ENCODE results near the gene MAEA. TPM values are rescaled to one million over a fixed set of nuclear protein-coding genes. Genes with fewer than 3 reads are reported as not detected.

The MAEA gene
- total RNA-seq, 1 donor from 2014 or later: 61.3 TPM

DNA sequence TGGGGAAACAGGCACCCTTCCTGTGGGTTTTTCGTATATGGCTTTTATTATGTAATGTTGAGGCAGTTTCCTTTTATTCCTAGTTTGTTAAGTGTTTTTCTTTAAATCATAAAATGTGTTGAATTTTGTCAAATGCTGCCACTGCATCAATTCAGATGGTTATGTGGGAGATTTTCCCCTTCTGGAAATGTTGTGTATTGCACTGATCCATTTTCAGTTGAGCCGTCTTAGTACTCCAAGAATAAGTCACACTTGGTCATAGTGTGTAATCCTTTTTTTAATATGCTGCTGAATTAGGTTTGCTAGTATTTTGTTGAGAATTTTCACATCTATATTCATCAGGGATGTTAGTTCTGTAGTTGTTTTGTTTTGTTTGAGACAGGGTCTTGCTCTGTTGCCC, 31.2 kb upstream of the MAEA start:
- Mint-ChIP-seq H3K4me1 (peaks cover 21% of the 10 kb centered on the region), H3K9me3 (peaks cover 18% of the 10 kb centered on the region)

DNA sequence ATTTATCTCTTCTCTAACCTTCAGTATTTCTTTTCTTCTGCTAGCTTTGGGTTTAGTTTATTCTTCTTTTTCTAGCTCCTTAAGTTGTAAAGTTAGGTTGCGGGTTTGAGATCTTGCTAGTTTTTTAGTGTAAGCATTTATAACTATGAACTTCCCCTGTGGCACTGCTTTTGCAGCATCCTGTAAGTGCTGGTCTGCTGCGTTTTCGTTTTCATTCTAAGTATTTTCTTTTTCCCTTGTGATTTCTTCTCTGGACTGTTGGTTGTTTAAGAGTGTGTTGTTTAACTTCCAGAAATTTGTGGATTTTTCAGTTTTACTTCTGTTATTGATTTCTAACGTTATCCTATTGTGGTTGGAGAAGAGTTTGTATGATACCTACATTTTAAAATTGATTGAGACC, 29.7 kb upstream of the MAEA start:
- Mint-ChIP-seq H3K9me3 (peaks cover 10% of the 10 kb centered on the region), H3K4me3 (peak overlapping the region; percentile 0), H3K36me3 (ENCODE audit: low read depth) (peaks cover 15% of the 10 kb centered on the region), H3K27me3 (no peaks in the 10 kb centered on the region), H3K27ac (peak overlapping the region; percentile 52), H3K4me1 (peaks cover 14% of the 10 kb centered on the region)
- intact Hi-C loops (cut with micrococcal nuclease): no loop called here
- no peak for DNase-seq

More for the DNA sequence above, 31.2 kb upstream of the MAEA start:
- Mint-ChIP-seq H3K27me3 (no peaks in the 10 kb centered on the region), H3K27ac (no peak overlapping the region), H3K4me3 (no peak overlapping the region), H3K36me3 (ENCODE audit: low read depth) (peaks cover 22% of the 10 kb centered on the region)
- intact Hi-C loops (cut with micrococcal nuclease): no loop called here
- DNase-seq: peak; percentile 46

DNA sequence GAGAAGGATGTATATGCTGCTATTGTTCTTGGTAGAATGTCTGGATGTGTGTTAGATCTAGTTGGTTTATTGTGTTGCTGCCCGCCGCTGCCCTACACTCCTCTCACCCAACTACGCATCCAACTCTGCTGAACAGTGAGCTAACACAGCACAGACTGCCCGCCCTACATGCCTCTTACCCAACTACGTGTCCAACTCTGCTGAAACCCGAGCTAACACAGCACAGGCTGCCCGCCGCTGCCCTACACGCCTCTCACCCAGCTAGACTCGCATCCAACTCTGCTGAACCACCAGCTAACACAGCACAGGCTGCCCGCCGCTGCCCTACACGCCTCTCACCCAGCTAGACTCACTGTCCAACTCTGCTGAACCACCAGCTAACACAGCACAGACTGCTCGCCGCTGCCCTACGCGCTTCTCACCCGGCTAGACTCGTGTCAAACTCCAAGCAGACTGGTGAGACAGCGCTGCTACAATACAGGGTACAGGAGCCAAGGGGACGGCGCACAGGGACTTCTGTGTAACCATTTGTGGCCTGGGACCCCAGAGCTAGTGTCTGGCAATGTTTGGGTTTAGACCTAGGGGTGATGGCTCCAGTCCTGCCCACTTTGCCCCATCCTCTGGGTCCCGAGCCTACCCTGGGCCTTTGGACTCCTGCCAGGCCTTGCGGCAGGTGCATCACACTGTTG, 29.1 kb upstream of the MAEA start:
- DNase-seq: peak; percentile 52
- peaks cover 9% of the 10 kb centered on the region for H3K9me3 Mint-ChIP-seq
- H3K27ac Mint-ChIP-seq: peak overlapping the region; percentile 21
- peaks cover 14% of the 10 kb centered on the region for H3K36me3 Mint-ChIP-seq (ENCODE audit: low read depth)
- no peaks in the 10 kb centered on the region for H3K27me3 Mint-ChIP-seq
- intact Hi-C loops (cut with micrococcal nuclease): no loop called here
- peaks cover 13% of the 10 kb centered on the region for H3K4me1 Mint-ChIP-seq
- H3K4me3 Mint-ChIP-seq: no peak overlapping the region

DNA sequence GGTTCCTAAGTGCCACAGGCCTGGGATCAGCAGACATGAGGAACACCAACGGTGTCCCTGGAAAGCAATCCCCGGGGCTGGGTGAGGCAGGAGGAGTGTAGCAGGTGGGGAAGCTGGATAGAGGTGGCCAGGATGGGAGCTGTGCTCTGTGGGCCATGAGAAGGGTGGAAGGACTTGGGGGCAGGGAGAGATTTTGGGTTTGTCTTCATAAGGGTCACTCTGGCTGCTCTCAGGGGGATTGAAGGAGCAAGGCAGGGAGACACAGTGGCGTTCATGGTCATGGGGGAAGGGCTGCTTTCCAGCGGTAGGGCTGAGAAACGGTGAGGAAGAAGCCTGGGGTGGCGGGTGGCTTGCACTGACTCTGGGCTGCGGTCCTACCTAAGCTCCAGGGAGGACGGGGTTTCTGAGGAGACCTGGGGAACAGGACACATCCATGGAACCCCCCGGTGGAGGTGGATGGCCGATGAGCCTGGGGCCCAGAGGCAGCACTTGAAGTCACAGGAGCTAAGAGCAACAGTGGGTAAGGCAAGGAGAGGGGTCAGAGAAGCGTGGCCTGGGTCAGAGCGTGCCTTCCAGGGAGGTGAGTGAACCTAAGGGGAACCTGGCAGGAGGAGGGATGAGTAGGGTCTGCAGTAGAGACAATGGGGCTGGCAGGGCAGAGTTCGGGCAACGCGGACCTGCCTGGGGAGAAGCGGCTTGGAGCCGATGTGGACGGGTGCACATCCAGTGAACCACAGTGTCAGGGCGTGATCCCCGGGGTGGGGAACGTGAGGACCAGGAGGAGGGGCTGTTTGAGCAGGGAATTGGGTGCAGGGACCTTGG, 28.4 kb upstream of the MAEA start:
- Mint-ChIP-seq H3K27ac (no peak overlapping the region), H3K4me3 (no peak overlapping the region), H3K4me1 (peaks cover 13% of the 10 kb centered on the region), H3K36me3 (ENCODE audit: low read depth) (peaks cover 18% of the 10 kb centered on the region), H3K27me3 (no peaks in the 10 kb centered on the region), H3K9me3 (peaks cover 7% of the 10 kb centered on the region)
- intact Hi-C loops (cut with micrococcal nuclease): no loop called here
- peak; percentile 47 for DNase-seq

DNA sequence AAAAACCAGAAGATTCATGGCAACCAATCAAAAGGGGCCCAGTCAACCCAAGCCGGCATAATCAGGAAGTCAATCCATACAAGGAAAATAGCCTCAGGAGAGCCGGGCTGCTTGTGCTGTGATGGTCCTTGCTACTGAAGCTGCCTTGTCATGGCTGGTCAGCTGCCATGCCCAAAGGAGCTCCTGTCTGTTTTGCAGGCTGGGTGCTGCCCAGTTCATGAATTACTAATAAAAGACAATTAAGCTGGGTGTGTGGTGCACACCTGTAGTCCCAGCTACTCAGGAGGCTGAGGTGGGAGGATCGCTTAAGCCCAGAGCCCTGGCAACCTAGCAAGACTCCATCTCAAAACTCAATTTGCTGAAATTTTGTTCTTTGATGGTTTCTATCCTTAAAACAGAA, 24.7 kb upstream of the MAEA start:
- H3K4me1 Mint-ChIP-seq: peaks cover 25% of the 10 kb centered on the region
- H3K27me3 Mint-ChIP-seq: no peaks in the 10 kb centered on the region
- intact Hi-C loops (cut with micrococcal nuclease): no loop called here
- H3K27ac Mint-ChIP-seq: no peak overlapping the region
- peaks cover 17% of the 10 kb centered on the region for H3K36me3 Mint-ChIP-seq (ENCODE audit: low read depth)
- H3K9me3 Mint-ChIP-seq: peaks cover 5% of the 10 kb centered on the region
- no peak for DNase-seq
- no peak overlapping the region for H3K4me3 Mint-ChIP-seq

DNA sequence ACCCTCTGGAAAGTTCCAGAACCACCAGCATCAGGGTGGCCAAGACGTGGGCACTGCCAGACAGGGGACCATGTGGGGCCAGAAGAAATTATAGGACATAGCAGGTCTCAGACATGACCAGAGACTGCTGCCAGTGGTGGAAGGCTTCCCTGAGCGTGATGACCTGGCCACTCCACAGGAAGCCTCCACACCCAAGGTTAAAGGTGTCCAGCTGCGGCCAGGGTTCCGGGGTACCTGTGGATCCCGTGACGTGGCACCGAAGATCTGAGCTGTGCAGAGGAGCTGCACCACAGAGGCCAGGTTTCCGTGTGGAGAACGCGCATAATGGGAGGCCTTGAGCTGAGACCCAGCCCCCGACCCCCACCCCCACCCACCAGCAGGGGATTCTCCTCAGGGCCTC, 24.3 kb upstream of the MAEA start:
- no peak overlapping the region for H3K4me3 Mint-ChIP-seq
- H3K4me1 Mint-ChIP-seq: peaks cover 22% of the 10 kb centered on the region
- no peaks in the 10 kb centered on the region for H3K27me3 Mint-ChIP-seq
- peak; percentile 48 for DNase-seq
- intact Hi-C loops (cut with micrococcal nuclease): no loop called here
- peaks cover 17% of the 10 kb centered on the region for H3K36me3 Mint-ChIP-seq (ENCODE audit: low read depth)
- H3K27ac Mint-ChIP-seq: no peak overlapping the region
- H3K9me3 Mint-ChIP-seq: peaks cover 5% of the 10 kb centered on the region

DNA sequence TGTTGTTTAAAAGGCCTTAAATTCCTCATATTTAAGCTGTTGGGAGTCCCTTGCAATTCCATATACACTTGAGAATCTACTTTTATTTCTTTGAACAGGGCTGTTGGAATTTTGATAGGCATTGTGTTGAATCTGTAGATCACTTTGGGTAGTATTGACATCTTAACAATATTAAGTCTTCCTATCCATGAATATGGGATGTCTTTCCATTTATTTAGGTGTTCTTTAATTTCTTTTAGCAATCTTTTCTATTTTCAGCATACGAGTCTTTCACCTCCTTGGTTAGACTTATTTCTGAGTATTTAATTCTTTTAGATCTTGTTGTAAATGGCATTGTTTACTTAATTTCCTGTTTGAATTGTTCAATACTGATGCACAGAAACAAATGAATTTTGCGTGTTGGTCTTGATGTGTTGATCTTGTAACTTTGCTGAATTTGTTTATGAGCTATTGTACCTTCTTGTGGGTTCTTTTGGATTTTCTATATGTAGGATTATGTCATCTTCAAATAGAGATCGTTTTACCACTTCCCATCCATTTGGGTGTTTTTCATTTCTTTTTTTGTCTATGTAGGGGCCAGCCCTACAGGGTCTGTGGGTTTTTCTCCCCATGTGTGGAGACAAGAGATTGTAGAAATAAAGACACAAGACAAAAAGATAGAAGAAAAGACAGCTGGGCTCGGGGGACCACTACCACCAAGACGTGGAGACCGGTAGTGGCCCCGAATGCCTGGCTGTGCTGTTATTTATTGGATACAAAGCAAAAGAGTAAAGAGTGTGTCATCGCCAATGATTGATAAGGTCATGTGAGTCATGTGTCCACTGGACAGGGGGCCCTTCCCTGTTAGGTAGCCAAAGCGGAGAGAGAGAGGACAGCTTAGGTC, 22.6 kb upstream of the MAEA start:
- DNase-seq: no peak
- Mint-ChIP-seq H3K27me3 (no peaks in the 10 kb centered on the region), H3K36me3 (ENCODE audit: low read depth) (peaks cover 23% of the 10 kb centered on the region), H3K4me3 (peak overlapping the region; percentile 68), H3K27ac (peak overlapping the region; percentile 86), H3K9me3 (peaks cover 5% of the 10 kb centered on the region), H3K4me1 (peaks cover 18% of the 10 kb centered on the region)
- intact Hi-C loops (cut with micrococcal nuclease): loop anchor here (1.0 kb wide), 1 partner anchor 18 kb away; the partner anchor contains the start of gene CTBP1

DNA sequence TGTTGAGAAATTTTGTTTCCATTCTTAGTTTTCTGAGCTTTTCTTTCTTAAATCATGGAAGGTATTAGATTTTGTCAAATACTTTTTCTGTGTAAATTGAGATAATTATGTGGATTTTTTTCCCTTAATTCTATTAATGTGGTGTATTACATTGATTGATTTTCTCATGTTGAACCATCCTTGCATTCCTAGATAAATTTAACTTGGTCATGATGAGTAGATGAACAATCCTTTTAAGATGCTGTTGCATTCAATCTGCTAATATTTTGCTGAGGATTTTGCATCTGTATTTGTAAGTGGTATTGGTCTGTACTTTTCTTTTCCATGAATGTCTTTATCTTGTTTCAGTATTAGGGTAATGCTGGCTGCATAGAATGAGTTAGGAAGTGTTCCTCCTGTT, 20.5 kb upstream of the MAEA start:
- H3K27ac Mint-ChIP-seq: no peak overlapping the region
- H3K27me3 Mint-ChIP-seq: no peaks in the 10 kb centered on the region
- intact Hi-C loops (cut with micrococcal nuclease): no loop called here
- H3K4me1 Mint-ChIP-seq: peaks cover 18% of the 10 kb centered on the region
- peaks cover 5% of the 10 kb centered on the region for H3K9me3 Mint-ChIP-seq
- no peak overlapping the region for H3K4me3 Mint-ChIP-seq
- no peak for DNase-seq
- H3K36me3 Mint-ChIP-seq (ENCODE audit: low read depth): peaks cover 23% of the 10 kb centered on the region

DNA sequence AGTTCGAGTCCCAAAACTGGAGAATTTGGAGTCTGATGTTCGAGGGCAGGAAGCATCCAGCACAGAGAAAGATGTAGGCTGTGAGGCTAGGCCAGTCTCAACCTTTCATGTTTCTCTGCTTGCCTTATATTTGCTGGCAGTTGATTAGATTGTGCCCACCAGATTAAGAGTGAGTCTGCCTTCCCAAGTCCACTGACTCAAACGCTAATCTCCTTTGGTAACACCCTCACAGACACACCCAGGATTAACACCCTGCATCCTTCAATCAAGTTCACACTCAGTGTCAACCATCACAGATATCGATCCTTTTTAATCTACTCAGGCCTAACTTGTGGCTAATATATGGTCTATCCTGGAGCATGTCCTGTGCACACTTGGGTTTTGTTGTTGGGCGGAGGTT, 18.0 kb upstream of the MAEA start:
- Mint-ChIP-seq H3K4me3 (no peak overlapping the region), H3K36me3 (ENCODE audit: low read depth) (peaks cover 11% of the 10 kb centered on the region), H3K27me3 (no peaks in the 10 kb centered on the region), H3K9me3 (no peaks in the 10 kb centered on the region), H3K4me1 (peaks cover 12% of the 10 kb centered on the region), H3K27ac (no peak overlapping the region)
- DNase-seq: no peak
- intact Hi-C loops (cut with micrococcal nuclease): no loop called here

DNA sequence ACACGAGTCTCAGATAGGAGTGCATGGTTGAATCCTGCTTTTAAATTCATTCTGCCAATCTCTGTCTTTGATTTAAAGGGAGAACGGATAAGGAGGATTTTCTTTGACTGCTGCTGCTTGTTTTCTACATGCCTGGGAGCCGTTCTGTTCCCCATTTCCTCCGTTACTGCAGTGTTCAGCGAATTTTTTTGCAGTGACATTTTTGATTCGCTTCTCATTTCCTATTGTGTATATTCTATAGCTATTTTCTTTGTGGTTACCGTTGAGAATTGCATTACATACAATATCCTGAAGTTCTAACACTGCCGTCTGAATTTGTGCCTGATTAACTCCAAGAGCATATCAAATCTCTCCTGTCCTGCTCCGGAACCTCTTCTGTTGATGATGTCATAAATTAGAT, 14.8 kb upstream of the MAEA start:
- Mint-ChIP-seq H3K4me1 (no peaks in the 10 kb centered on the region), H3K36me3 (ENCODE audit: low read depth) (peaks cover 6% of the 10 kb centered on the region), H3K27ac (no peak overlapping the region), H3K27me3 (no peaks in the 10 kb centered on the region), H3K9me3 (no peaks in the 10 kb centered on the region), H3K4me3 (no peak overlapping the region)
- intact Hi-C loops (cut with micrococcal nuclease): no loop called here
- DNase-seq: no peak

DNA sequence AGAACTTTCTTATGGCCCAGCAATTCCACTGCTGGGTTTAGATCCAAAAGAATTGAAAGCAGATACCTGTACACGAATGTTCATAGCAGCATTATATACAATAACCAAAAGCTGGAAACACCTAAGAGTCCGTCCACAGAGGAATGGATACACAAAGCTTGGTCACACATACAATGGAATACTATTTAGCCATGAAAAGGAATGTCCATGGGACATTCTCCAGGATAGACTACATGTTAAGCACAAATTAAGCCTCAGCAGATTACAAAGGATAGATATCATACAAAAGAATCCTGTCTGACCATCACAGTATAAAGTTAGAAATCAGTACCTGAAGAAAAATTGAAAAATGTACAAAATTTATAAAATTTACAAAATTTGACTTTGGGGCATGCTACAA, 12.7 kb upstream of the MAEA start:
- DNase-seq: no peak
- intact Hi-C loops (cut with micrococcal nuclease): no loop called here
- no peaks in the 10 kb centered on the region for H3K36me3 Mint-ChIP-seq (ENCODE audit: low read depth)
- H3K27ac Mint-ChIP-seq: no peak overlapping the region
- H3K4me1 Mint-ChIP-seq: no peaks in the 10 kb centered on the region
- H3K27me3 Mint-ChIP-seq: no peaks in the 10 kb centered on the region
- no peak overlapping the region for H3K4me3 Mint-ChIP-seq
- no peaks in the 10 kb centered on the region for H3K9me3 Mint-ChIP-seq

DNA sequence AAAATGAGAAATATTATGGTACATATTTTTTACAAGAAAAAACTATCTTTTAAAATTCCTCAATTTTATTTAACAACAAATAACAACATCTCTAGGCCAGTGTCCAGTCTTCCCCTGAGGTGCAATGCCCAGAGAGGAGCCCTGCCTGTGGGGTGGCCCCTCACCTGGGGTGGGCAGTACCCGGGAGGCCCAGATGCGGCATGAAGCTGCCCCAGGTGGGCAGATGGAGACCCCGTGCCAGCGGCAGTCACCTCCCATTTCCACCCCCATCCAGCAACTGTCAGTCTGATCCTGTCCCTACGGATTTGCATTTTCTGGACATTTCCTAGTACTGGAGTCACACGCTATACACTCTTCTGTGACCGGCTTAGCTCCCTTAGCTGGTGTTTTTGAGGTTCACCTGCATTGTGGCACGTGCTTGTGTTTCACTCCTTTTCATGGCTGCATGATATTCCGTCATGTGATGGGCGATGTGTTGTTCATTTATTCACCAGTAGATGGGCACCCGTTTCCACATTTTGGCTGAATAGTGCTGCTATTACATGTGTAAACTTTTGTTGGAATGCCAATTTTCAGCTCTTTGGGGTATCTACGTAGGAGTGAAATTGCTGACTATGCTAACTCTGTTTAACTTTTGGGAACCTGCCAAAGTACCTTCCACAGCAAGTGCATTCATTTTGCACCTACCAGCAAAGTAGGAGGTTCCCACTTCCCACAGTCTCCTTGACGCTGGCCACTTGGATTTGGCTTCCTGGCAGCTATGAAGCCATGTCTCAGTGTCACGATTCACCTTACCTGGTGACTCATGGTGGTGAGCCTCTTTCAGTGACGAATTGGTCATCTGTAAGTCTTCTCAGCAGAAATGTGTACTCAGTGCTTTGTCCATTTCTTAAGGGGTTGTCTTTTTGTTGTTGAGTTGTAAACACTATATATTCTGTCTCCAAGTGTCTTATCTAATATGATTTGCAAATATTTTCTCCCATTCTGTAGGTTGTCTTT, 11.7 kb upstream of the MAEA start:
- H3K36me3 Mint-ChIP-seq (ENCODE audit: low read depth): no peaks in the 10 kb centered on the region
- no peaks in the 10 kb centered on the region for H3K9me3 Mint-ChIP-seq
- no peak overlapping the region for H3K4me3 Mint-ChIP-seq
- no peak overlapping the region for H3K27ac Mint-ChIP-seq
- intact Hi-C loops (cut with micrococcal nuclease): no loop called here
- DNase-seq: peak; percentile 58
- H3K4me1 Mint-ChIP-seq: no peaks in the 10 kb centered on the region
- no peaks in the 10 kb centered on the region for H3K27me3 Mint-ChIP-seq

DNA sequence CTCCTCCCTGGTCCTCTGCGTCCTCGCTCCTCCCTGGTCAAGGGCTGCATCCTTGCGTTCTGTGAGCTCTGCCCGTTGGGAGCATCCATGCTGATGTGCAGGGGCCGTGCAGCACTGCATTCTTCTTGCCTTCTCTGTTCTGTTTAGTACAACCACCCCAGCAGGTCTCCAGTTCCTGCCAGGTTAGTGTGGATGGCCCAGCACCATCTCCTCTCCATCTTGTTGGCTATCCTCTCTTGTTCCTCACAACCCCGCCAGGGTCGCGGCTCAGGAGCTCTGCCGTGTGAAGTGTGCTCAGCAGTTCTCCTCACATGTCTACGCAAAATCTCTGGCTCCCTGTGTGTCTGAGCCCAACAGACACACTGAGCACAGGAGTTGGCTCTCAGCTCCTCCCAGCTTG, 10.4 kb upstream of the MAEA start:
- no peaks in the 10 kb centered on the region for H3K36me3 Mint-ChIP-seq (ENCODE audit: low read depth)
- no peaks in the 10 kb centered on the region for H3K4me1 Mint-ChIP-seq
- intact Hi-C loops (cut with micrococcal nuclease): no loop called here

More for the DNA sequence above, 10.4 kb upstream of the MAEA start:
- Mint-ChIP-seq H3K4me3 (no peak overlapping the region), H3K9me3 (no peaks in the 10 kb centered on the region), H3K27ac (no peak overlapping the region), H3K27me3 (no peaks in the 10 kb centered on the region)
- peak; percentile 52 for DNase-seq

All from activated CD4-positive, alpha-beta T cell treated with anti-CD3 and anti-CD28 coated beads, Interleukin-2, amount 10 ng/mL, durations not matched to agents 24 days and 14 days (primary cell).